Activated CD4-positive, alpha-beta T cell treated with anti-CD3 and anti-CD28 coated beads, Interleukin-2, amount 10 ng/mL, durations not matched to agents 7 days and 5 days (primary cell): Measurements from ENCODE around the gene TNPO2. TPM values are rescaled to one million over a fixed set of nuclear protein-coding genes. Genes with fewer than 3 reads are reported as not detected.

Experiments
- CTCF ChIA-PET: fragments of 350-600 bp; sonication (Branson Sonifier 250); formaldehyde crosslinking; loops from one replicate; lab custom pipeline; 2021; ENCODE audit warnings: antibody characterized with exemption; lab: Charles Lee
- POLR2A ChIA-PET: fragments of 350-600 bp; sonication (Branson Sonifier 250); formaldehyde crosslinking; loops from one replicate; lab custom pipeline; 2021; ENCODE audit warnings: antibody characterized with exemption; lab: Charles Lee
- DNase-seq: peaks from one replicate; pipeline ENCODE4 v3.0.0-alpha.2; 2020
- H3K27ac Mint-ChIP-seq: one replicate; pipeline ENCODE4 v1.8.0; 2021; ENCODE audit warnings: mild to moderate bottlenecking, moderate library complexity, mixed read lengths
- H3K27me3 Mint-ChIP-seq: one replicate; pipeline ENCODE4 v1.8.0; 2021; ENCODE audit warnings: mixed read lengths
- H3K36me3 Mint-ChIP-seq: one replicate; pipeline ENCODE4 v1.8.0; 2021; ENCODE audit warnings: low read depth, mixed read lengths
- H3K4me1 Mint-ChIP-seq: one replicate; pipeline ENCODE4 v1.8.0; 2021; ENCODE audit warnings: mixed read lengths
- H3K4me3 Mint-ChIP-seq: one replicate; pipeline ENCODE4 v1.8.0; 2021; ENCODE audit warnings: mild to moderate bottlenecking, moderate library complexity, mixed read lengths
- H3K9me3 Mint-ChIP-seq: one replicate; pipeline ENCODE4 v1.8.0; 2021; ENCODE audit warnings: mixed read lengths
- total RNA-seq, 2 experiments: library from RNA; stranded (reverse); gene quantifications; one replicate each; pipeline ENCODE4 v1.2.3, GENCODE V29; 2021

Gene TNPO2
- total RNA-seq, 2 experiments from 2014 or later, result 80.5 to 90.7 TPM

- Mint-ChIP-seq H3K27me3 (peaks cover 4% of the 10 kb centered on the region), H3K4me1 (peaks cover 12% of the 10 kb centered on the region), H3K4me3 (no peak overlapping the region), H3K27ac (no peak overlapping the region), H3K36me3 (no peaks in the 10 kb centered on the region), H3K9me3 (no peaks in the 10 kb centered on the region)
- DNase-seq, result no peak
- CTCF ChIA-PET, result interaction anchor here (0.5 to 15.9 kb wide), 12 partner anchors 9 to 312 kb away, joined by 3 to 211 read pairs (median 4); partner anchors contain the start of genes JUNB and TNPO2
- POLR2A ChIA-PET, result no interaction called here
Observed at GRCh38 chr19:12756150-12756883, 32.6 kb upstream of the TNPO2 start.

GRCh38 chr19:12754465-12755196, 30.9 kb upstream of the TNPO2 start:
- DNase-seq, result no peak
- ChIA-PET CTCF (interaction anchor here (1.2 to 15.9 kb wide), 7 partner anchors 8 to 93 kb away, joined by 3 to 211 read pairs (median 4); partner anchors contain the start of gene JUNB), POLR2A (no interaction called here)
- Mint-ChIP-seq H3K27me3 (peaks cover 11% of the 10 kb centered on the region), H3K4me3 (no peak overlapping the region), H3K36me3 (no peaks in the 10 kb centered on the region), H3K27ac (no peak overlapping the region), H3K9me3 (no peaks in the 10 kb centered on the region), H3K4me1 (peaks cover 10% of the 10 kb centered on the region)

- ChIA-PET CTCF (interaction anchor here (0.6 to 2.8 kb wide), 7 partner anchors 8 to 189 kb away, joined by 3 to 10 read pairs (median 5); no protein-coding TSS in a partner anchor), POLR2A (no interaction called here)
- Mint-ChIP-seq H3K27ac (no peak overlapping the region), H3K4me3 (no peak overlapping the region), H3K4me1 (peaks cover 4% of the 10 kb centered on the region), H3K9me3 (peaks cover 8% of the 10 kb centered on the region), H3K36me3 (peaks cover 12% of the 10 kb centered on the region), H3K27me3 (peaks cover 7% of the 10 kb centered on the region)
- no peak for DNase-seq
Observed at GRCh38 chr19:12752056-12752781, 28.5 kb upstream of the TNPO2 start.

- Mint-ChIP-seq H3K4me3 (no peak within 1 kb of the TSS), H3K27ac (no peak within 1 kb of the TSS), H3K36me3 (peaks cover 17% of the 10 kb centered on the region), H3K4me1 (peaks cover 4% of the 10 kb centered on the region), H3K9me3 (peaks cover 9% of the 10 kb centered on the region), H3K27me3 (peaks cover 7% of the 10 kb centered on the region)
- no peak for DNase-seq
- POLR2A ChIA-PET, result no interaction called here
- CTCF ChIA-PET, result interaction anchor here (2.8 kb wide), 1 partner anchor 9 kb away, joined by 10 read pairs; no protein-coding TSS in a partner anchor
Observed at GRCh38 chr19:12751635-12752034, 27.9 kb upstream of the TNPO2 start, which contains the start of gene BEST2. TSS of gene BEST2 (plus strand) at chr19:12751791. CDS start at chr19:12752593, 802 bp downstream.

GRCh38 chr19:12750851-12751250, 27.1 kb upstream of the TNPO2 start:
- no peak for DNase-seq
- Mint-ChIP-seq H3K4me1 (peaks cover 4% of the 10 kb centered on the region), H3K27ac (no peak overlapping the region), H3K9me3 (peaks cover 9% of the 10 kb centered on the region), H3K4me3 (no peak overlapping the region), H3K36me3 (peaks cover 25% of the 10 kb centered on the region), H3K27me3 (peaks cover 7% of the 10 kb centered on the region)
- ChIA-PET POLR2A (no interaction called here), CTCF (interaction anchor here (2.8 kb wide), 1 partner anchor 9 kb away, joined by 10 read pairs; no protein-coding TSS in a partner anchor)

- POLR2A ChIA-PET, result no interaction called here
- Mint-ChIP-seq H3K4me1 (peaks cover 4% of the 10 kb centered on the region), H3K9me3 (peaks cover 9% of the 10 kb centered on the region), H3K27ac (no peak overlapping the region), H3K36me3 (peaks cover 33% of the 10 kb centered on the region), H3K27me3 (peaks cover 7% of the 10 kb centered on the region), H3K4me3 (no peak overlapping the region)
- CTCF ChIA-PET, result interaction anchor here (0.6 to 2.8 kb wide), 3 partner anchors 10 to 181 kb away, joined by 3 to 10 read pairs (median 4); no protein-coding TSS in a partner anchor
- DNase-seq, result no peak
Observed at GRCh38 chr19:12749938-12750521, 26.3 kb upstream of the TNPO2 start.

GRCh38 chr19:12748489-12748888, 24.8 kb upstream of the TNPO2 start:
- Mint-ChIP-seq H3K4me1 (peaks cover 4% of the 10 kb centered on the region), H3K27me3 (peaks cover 7% of the 10 kb centered on the region), H3K9me3 (peaks cover 9% of the 10 kb centered on the region), H3K36me3 (peaks cover 36% of the 10 kb centered on the region), H3K27ac (no peak overlapping the region), H3K4me3 (no peak overlapping the region)
- CTCF ChIA-PET, result no interaction called here
- no peak for DNase-seq
- POLR2A ChIA-PET, result no interaction called here

GRCh38 chr19:12745166-12745897, 21.6 kb upstream of the TNPO2 start:
- DNase-seq, result no peak
- ChIA-PET POLR2A (no interaction called here), CTCF (interaction anchor here (2.0 to 2.4 kb wide), 2 partner anchors 10 to 12 kb away, joined by 8 to 12 read pairs; no protein-coding TSS in a partner anchor)
- peaks cover 2% of the 10 kb centered on the region for H3K27me3 Mint-ChIP-seq
- H3K27ac Mint-ChIP-seq, result no peak overlapping the region
- peaks cover 4% of the 10 kb centered on the region for H3K4me1 Mint-ChIP-seq
- H3K36me3 Mint-ChIP-seq, result peaks cover 47% of the 10 kb centered on the region
- no peak overlapping the region for H3K4me3 Mint-ChIP-seq
- H3K9me3 Mint-ChIP-seq, result peaks cover 9% of the 10 kb centered on the region

GRCh38 chr19:12737835-12738351, 14.2 kb upstream of the TNPO2 start:
- peaks cover 34% of the 10 kb centered on the region for H3K4me1 Mint-ChIP-seq
- H3K4me3 Mint-ChIP-seq, result peak overlapping the region; percentile 99
- ChIA-PET POLR2A (interaction anchor here (0.5 kb wide), 1 partner anchor 1125 kb away, joined by 3 read pairs; no protein-coding TSS in a partner anchor), CTCF (interaction anchor here (1.2 to 2.0 kb wide), 4 partner anchors 20 to 22 kb away, joined by 3 to 7 read pairs (median 4); no protein-coding TSS in a partner anchor)
- peak overlapping the region; percentile 94 for H3K27ac Mint-ChIP-seq
- H3K36me3 Mint-ChIP-seq, result peaks cover 26% of the 10 kb centered on the region
- no peaks in the 10 kb centered on the region for H3K9me3 Mint-ChIP-seq
- DNase-seq, result no peak
- no peaks in the 10 kb centered on the region for H3K27me3 Mint-ChIP-seq

GRCh38 chr19:12736995-12737834, 13.5 kb upstream of the TNPO2 start, which contains the start of gene GET3:
TSS of gene GET3 (plus strand) at chr19:12737497. CDS start at chr19:12737506, 9 bp downstream.
- ChIA-PET CTCF (interaction anchor here (0.6 to 2.0 kb wide), 7 partner anchors 10 to 28 kb away, joined by 3 to 8 read pairs (median 4); no protein-coding TSS in a partner anchor), POLR2A (interaction anchor here (0.5 to 0.8 kb wide), 4 partner anchors 56 to 1125 kb away, joined by 3 to 5 read pairs (median 4); partner anchors contain the start of gene RNASEH2A)
- peak within 1 kb of the TSS; percentile 94 for H3K27ac Mint-ChIP-seq
- peak within 1 kb of the TSS; percentile 99 for H3K4me3 Mint-ChIP-seq
- H3K27me3 Mint-ChIP-seq, result no peaks in the 10 kb centered on the region
- H3K4me1 Mint-ChIP-seq, result peaks cover 39% of the 10 kb centered on the region
- H3K36me3 Mint-ChIP-seq, result peaks cover 26% of the 10 kb centered on the region
- DNase-seq, result peak; percentile 89
- H3K9me3 Mint-ChIP-seq, result no peaks in the 10 kb centered on the region
